Transverse colon (tissue), 4 donors: ENCODE data around the gene FER. TPM values are rescaled to one million over a fixed set of nuclear protein-coding genes. Genes with fewer than 3 reads are reported as not detected.

Experiments used
- DNase-seq: peaks from one replicate; pipeline ENCODE4 v3.0.0-alpha.2; 2019
- H3K27ac ChIP-seq, 4 donors: fragments of 200-600 bp; sonication (generic); 2 replicates each; pipeline ENCODE4 v1.5.1; 2016 to 2018; ENCODE audit warnings: inconsistent platforms in 4 of 4
- H3K27me3 ChIP-seq: fragments of 200-600 bp; sonication (generic); 2 replicates; pipeline ENCODE4 v1.5.1; 2017; ENCODE audit warnings: inconsistent platforms
- H3K36me3 ChIP-seq, 4 donors: fragments of 200-600 bp; sonication (generic); 2 replicates each; pipeline ENCODE4 v1.5.1; 2017 to 2019; ENCODE audit warnings: inconsistent platforms in 4 of 4
- H3K4me1 ChIP-seq, 4 donors: fragments of 200-600 bp; sonication (generic); 2 replicates each; pipeline ENCODE4 v1.5.1; 2017 to 2020; ENCODE audit warnings: inconsistent platforms in 4 of 4
- H3K4me3 ChIP-seq, 4 donors: fragments of 200-600 bp; sonication (generic); 1 replicate in 1 of 4; 2 replicates in 3 of 4; pipeline versions ENCODE4 v1.5.1 to v1.6.1; 2017 to 2019; ENCODE audit warnings: inconsistent platforms in 4 of 4
- H3K9me3 ChIP-seq, 2 donors: fragments of 200-600 bp; sonication (generic); 2 replicates each; pipeline ENCODE4 v1.5.1; 2017 to 2019; ENCODE audit warnings: inconsistent platforms in 2 of 2
- EP300 ChIP-seq: sonication (generic); formaldehyde crosslinking; IDR thresholded peaks from one replicate; pipeline ENCODE4 v1.6.1; 2017; ENCODE audit warnings: antibody characterized with exemption, low read depth
- POLR2A ChIP-seq: fragments of 450-650 bp; IDR thresholded peaks from one replicate; pipeline ENCODE4 v1.6.1; 2016; ENCODE audit warnings: antibody characterized with exemption, mild to moderate bottlenecking, moderate library complexity
- POLR2AphosphoS5 ChIP-seq, 3 donors: sonication (generic); formaldehyde crosslinking; IDR thresholded peaks; one replicate each; pipeline ENCODE4 v1.6.1; 2016; ENCODE audit warnings: antibody characterized with exemption in 3 of 3
- WGBS, 2 donors: methylation state at CpG; one replicate each; pipeline ENCODE4 v1.1.5; 2018; ENCODE audit warnings: low coverage in 1 of 2; 5-methylcytosine and 5-hydroxymethylcytosine counted together
- in situ Hi-C, 4 donors: fragments of 200-750 bp; cut with MboI; loops; one replicate each; pipeline versions ENCODE4 v1.15.0 to v1.15.1; 2017; ENCODE audit warnings: low sequenced_read_pairs in 3 of 4, low pct_ligation_motif_present in 1 of 4, low pct_unique_long_range_greater_than_20kb in 1 of 4
- intact Hi-C: fragments of 100-400 bp; cut with DNase I; formaldehyde crosslinking; loops from one replicate; pipeline ENCODE4 v1.15.1; 2023; ENCODE audit warnings: low total_unique reads
- total RNA-seq, 4 donors: library from RNA; depleted of rRNA; stranded (reverse); fragments of >200 nt; gene quantifications; one replicate each; pipeline ENCODE4 v1.1.0, GENCODE V29; 2016
- TF ChIP-seq, protein P1 (sequence below), 5 experiments: fragments of 200-600 bp in 3 of 5; fragments of 450-650 bp in 2 of 5; sonication (generic) in 3 of 5; IDR thresholded peaks; 1 replicate in 2 of 5; 2 replicates in 3 of 5; pipeline ENCODE4 v1.5.1; 2016 to 2017; ENCODE audit warnings: antibody characterized with exemption in 5 of 5, inconsistent platforms in 3 of 5, mild to moderate bottlenecking in 2 of 5, moderate library complexity in 1 of 5

The FER gene
- total RNA-seq, 4 donors from 2014 or later = 7.5 to 25.5 (median 13.1) TPM

DNA sequence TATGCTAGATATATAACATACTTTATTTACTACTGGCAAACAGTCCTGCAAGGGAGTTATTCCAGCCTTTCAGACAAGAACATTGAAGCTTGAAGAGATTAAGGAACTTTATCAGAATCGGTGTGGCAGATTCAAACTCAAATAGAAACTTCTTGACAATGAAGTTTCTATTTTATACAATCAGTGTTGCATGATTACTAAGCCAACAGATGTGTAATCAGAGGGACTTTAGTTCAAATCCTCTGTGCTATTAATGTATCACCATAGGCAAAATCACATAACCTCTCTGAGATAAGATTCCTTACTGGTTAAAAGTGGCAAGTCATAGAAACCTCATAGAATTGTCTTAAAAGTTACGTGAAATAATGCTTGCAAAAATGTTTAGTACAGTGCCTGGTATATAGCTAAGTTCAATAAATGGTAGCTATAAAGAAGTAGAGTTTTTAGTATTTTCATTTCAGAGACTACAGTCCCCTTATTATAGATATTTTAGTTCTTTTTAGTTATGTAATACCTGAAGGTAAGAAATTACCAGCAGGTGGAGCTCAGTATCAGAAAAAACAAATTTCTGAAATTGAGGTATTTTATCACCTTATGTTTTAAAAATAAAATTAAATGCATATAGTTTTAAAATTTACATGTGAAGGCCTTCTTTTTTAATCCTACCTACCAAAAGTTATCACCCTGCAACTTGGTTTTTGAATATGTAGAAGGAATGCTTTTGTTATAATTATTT, 172.1 kb downstream of the FER start:
- Histone ChIP-seq H3K9me3 (no peaks in the 10 kb centered on the region), H3K4me1 (peaks cover 0 to 6% (median 0%) of the 10 kb centered on the region in 4 donors), H3K27ac (no peak overlapping the region), H3K4me3 (no peak overlapping the region), H3K27me3 (no peaks in the 10 kb centered on the region), H3K36me3 (no peaks in the 10 kb centered on the region)
- TF ChIP-seq, protein P1, sequence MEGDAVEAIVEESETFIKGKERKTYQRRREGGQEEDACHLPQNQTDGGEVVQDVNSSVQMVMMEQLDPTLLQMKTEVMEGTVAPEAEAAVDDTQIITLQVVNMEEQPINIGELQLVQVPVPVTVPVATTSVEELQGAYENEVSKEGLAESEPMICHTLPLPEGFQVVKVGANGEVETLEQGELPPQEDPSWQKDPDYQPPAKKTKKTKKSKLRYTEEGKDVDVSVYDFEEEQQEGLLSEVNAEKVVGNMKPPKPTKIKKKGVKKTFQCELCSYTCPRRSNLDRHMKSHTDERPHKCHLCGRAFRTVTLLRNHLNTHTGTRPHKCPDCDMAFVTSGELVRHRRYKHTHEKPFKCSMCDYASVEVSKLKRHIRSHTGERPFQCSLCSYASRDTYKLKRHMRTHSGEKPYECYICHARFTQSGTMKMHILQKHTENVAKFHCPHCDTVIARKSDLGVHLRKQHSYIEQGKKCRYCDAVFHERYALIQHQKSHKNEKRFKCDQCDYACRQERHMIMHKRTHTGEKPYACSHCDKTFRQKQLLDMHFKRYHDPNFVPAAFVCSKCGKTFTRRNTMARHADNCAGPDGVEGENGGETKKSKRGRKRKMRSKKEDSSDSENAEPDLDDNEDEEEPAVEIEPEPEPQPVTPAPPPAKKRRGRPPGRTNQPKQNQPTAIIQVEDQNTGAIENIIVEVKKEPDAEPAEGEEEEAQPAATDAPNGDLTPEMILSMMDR (IDR thresholded peaks at IDR 0.05) = peak; percentile 14 to 36 (median 31)
- no peak for TF ChIP-seq POLR2A
- no peak for TF ChIP-seq EP300
- intact Hi-C loops (no loop called here), in situ Hi-C loops (loop anchor here in 2 of 4 donors (25.0 kb wide), 2 partner anchors 232 to 543 kb away; no protein-coding TSS in a partner anchor)
- 64 to 89% methylated on average over 2 of the region's 2 CpGs for WGBS, 2 donors
- no peak for DNase-seq

DNA sequence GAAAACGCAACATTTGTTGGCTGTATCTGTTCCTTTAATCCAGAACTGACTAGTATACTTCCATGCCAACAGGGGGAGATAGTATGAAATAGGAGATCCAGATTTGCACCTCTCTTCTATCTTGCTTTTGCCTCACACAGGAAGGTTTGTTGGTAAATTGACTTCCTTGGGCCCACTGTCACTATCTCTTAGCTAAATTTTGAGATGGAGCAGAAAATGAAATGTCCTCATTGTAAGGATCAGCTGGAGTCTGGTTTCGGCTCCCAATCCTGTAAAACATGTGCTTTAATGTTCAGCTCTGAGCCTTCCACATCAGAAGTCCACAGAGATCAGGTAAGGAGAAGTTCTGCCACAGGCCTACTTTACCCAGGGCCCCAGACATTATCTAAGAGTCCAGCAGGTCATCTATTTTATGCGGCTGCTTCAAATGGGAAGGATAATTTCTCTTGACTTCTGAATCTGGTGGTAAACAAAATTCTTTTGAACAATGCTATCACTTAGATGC, 176.8 kb downstream of the FER start:
- 93% methylated on average over 2 to 3 of the region's 3 CpGs for WGBS, 2 donors
- intact Hi-C loops = no loop called here
- Histone ChIP-seq H3K36me3 (no peaks in the 10 kb centered on the region), H3K27me3 (no peaks in the 10 kb centered on the region), H3K9me3 (no peaks in the 10 kb centered on the region), H3K4me1 (peaks cover 0 to 6% (median 0%) of the 10 kb centered on the region in 4 donors), H3K27ac (no peak overlapping the region), H3K4me3 (no peak overlapping the region)
- in situ Hi-C loops = loop anchor here in 2 of 4 donors (25.0 kb wide), 2 partner anchors 237 to 538 kb away; no protein-coding TSS in a partner anchor
- DNase-seq = no peak
- TF ChIP-seq POLR2AphosphoS5 (IDR thresholded peaks at IDR 0.05) (no peak), EP300 (no peak), POLR2A (no peak)
- TF ChIP-seq, protein P1 (IDR thresholded peaks at IDR 0.05) = no peak

DNA sequence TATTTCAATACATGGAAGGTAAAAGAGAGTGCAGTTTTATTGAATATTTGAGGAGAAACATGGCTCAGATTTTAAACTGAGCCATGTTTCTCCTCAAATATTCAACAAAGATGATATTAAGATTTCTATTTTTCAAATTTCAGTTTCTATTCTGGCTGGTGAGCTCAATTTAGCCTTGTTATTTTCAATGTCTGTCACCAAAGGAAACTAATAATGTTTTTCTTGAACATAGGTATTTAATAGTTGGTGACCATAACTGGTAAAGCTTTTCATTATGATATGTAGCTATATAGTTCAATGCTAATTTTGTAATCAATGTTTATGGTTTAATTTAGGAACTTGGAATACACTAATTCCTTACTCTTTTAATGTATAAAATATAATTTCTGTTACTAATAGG, 177.4 kb downstream of the FER start:
- Histone ChIP-seq H3K36me3 (no peaks in the 10 kb centered on the region), H3K4me3 (no peak overlapping the region), H3K4me1 (peaks cover 0 to 3% (median 0%) of the 10 kb centered on the region in 4 donors), H3K9me3 (no peaks in the 10 kb centered on the region), H3K27me3 (no peaks in the 10 kb centered on the region), H3K27ac (no peak overlapping the region)
- intact Hi-C loops (no loop called here), in situ Hi-C loops (no loop called here)
- no peak for DNase-seq
- TF ChIP-seq, protein P1 (IDR thresholded peaks at IDR 0.05) = no peak
- TF ChIP-seq POLR2AphosphoS5 (IDR thresholded peaks at IDR 0.05) = no peak
- TF ChIP-seq EP300 = no peak
- TF ChIP-seq POLR2A = no peak

DNA sequence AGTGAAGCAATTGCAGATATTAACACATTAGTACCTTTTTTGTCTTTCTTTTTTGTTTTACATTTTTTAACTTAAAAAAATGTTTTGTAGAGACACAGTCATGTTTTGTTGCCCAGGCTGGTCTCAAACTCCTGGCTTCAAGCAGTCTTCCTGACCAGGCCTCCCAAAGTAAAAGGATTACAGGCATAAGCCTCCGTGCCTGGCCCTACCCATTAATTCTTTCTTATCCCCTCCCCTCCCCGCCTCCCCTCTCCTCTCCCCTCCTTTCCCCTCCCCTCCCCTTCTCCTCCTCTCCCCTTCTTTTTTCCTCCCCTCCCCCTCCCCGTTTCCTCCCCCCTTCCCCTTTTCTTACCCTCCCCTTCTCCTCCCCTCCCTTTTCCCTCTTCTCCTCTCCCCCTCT, 182.4 kb downstream of the FER start:
- no peaks in the 10 kb centered on the region for H3K27me3 ChIP-seq
- no peak overlapping the region for H3K27ac ChIP-seq
- no peaks in the 10 kb centered on the region for H3K9me3 ChIP-seq
- intact Hi-C loops = no loop called here
- DNase-seq = no peak
- no peaks in the 10 kb centered on the region for H3K36me3 ChIP-seq
- H3K4me3 ChIP-seq = no peak overlapping the region
- 92 to 100% methylated on average over 1 to 2 of the region's 3 CpGs for WGBS, 2 donors
- in situ Hi-C loops = no loop called here
- TF ChIP-seq EP300 (no peak), POLR2A (no peak), POLR2AphosphoS5 (IDR thresholded peaks at IDR 0.05) (no peak)
- TF ChIP-seq, protein P1 (IDR thresholded peaks at IDR 0.05) = no peak
- peaks cover 0 to 4% (median 2%) of the 10 kb centered on the region in 4 donors for H3K4me1 ChIP-seq
